ENCODE measurements around the gene GPR132. TPM values are rescaled to one million over a fixed set of nuclear protein-coding genes. Genes with fewer than 3 reads are reported as not detected.

GPR132 gene
- total RNA-seq, 1 donor from 2014 or later: 27.1 TPM

DNA sequence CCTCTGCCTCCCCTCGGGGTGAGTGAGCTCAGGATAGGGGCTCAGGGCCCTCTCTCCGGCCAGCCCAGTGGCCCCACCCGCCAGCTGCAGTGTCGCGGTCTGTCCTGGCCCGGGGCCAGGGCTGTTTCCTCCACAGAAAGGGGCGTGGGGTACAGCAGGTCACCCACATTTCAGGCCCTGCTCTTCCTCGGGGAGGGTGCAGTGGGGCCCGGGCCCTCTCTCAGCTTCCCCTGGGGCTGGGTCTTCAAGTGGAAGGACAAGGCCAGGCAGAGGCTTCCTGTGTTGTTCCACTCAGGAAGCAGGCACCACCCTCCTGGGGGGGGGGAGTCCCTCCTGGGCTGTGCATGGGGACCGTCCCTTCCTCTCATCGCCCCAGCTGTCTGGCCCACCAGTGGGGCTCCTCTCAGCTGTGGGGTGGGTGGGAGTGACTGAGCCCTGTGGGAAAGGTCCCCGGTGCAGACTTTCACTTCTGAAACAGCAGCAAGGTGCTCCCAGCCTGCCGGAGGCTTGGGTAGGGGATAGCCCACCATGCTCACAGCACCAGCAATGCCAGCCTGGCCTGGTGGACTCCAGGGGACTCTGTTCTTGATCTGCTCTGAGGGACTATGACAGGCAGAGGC lies 3.7 kb downstream of the GPR132 start:
- H3K27ac Mint-ChIP-seq: peak overlapping the region; percentile 89
- peak overlapping the region; percentile 87 for H3K4me3 Mint-ChIP-seq (ENCODE audit: low read depth)
- peaks cover 39% of the 10 kb centered on the region for H3K36me3 Mint-ChIP-seq (ENCODE audit: low read depth)
- H3K4me1 Mint-ChIP-seq (ENCODE audit: low read depth): peaks cover 48% of the 10 kb centered on the region
- no peaks in the 10 kb centered on the region for H3K9me3 Mint-ChIP-seq
- H3K27me3 Mint-ChIP-seq (ENCODE audit: low read depth): no peaks in the 10 kb centered on the region
- no peak for DNase-seq (ENCODE audit: low spot score)
- intact Hi-C loops (cut with micrococcal nuclease): loop anchor here (2.0 to 10.0 kb wide), 2 partner anchors 17 to 233 kb away; no protein-coding TSS in a partner anchor

DNA sequence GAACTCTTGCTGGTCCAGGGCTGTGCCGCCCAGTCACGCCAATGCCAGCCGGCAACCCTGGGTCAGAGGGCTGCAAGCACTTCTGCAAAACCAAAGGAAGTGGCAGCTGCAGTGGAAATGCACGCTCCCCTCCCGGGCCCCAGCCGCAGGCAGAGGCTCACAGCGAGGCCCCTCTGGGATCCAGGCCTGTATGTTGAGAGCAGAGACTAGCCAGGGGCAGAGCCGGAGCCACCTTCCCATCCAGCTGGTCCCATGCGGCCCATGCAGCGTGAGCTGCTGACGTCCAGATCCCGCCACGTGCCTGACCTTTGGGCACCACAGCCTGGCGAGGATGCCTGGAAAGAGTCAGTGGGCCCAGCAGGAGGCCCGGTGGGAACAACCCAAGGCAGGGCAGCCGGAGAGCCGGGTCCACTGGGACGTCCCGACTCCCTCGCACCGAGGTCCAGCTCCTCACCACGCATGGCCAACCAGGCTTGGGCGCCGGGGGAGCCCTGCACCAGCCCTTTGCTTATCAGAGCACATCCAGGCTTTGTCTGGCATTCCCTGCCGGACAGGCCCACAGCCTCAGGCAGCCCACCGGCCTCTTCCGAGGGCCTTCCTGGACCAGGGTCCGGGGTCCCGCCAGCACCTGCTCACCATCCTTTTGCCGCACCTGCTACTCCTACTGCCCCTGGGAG lies 4.3 kb downstream of the GPR132 start:
- DNase-seq (ENCODE audit: low spot score): no peak
- Mint-ChIP-seq H3K27me3 (ENCODE audit: low read depth) (no peaks in the 10 kb centered on the region), H3K27ac (peak overlapping the region; percentile 97), H3K36me3 (ENCODE audit: low read depth) (peaks cover 39% of the 10 kb centered on the region), H3K9me3 (no peaks in the 10 kb centered on the region), H3K4me1 (ENCODE audit: low read depth) (peaks cover 46% of the 10 kb centered on the region), H3K4me3 (ENCODE audit: low read depth) (peak overlapping the region; percentile 76)
- intact Hi-C loops (cut with micrococcal nuclease): loop anchor here (1.0 to 10.0 kb wide), 3 partner anchors 16 to 234 kb away; no protein-coding TSS in a partner anchor

DNA sequence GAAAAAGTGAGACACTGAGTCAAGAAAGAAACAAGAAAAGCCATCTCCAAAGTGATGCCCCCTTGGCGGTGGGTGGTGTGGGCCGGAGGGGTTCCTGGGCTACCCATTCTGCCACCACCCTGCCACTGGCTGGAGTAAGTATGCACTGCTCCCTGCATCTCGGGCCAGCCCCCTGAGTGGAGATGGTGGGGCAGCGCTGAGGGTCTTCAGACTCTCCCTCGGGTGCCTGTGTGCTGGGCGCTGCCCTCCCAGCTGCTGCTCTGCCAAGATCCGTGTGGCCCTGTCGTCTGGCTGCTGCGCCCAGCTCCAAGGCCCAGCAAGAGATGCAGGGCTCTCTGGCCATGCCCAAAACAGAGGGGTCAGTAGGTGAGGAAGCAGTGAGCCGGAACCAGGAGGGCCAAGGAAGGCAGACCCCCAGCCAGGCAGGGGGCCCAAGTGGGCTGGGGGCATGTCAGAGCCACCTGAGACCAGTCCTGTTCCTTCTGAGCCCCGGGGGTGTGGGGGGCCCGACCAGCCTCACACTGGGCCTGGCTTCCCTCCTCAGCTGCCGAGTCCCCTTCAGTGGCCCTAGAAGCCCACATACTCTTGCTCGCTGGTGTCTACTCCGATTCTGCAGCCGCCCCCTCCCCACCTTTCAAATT lies 5.2 kb downstream of the GPR132 start:
- H3K4me3 Mint-ChIP-seq (ENCODE audit: low read depth): peak overlapping the region; percentile 76
- peaks cover 46% of the 10 kb centered on the region for H3K4me1 Mint-ChIP-seq (ENCODE audit: low read depth)
- H3K27me3 Mint-ChIP-seq (ENCODE audit: low read depth): no peaks in the 10 kb centered on the region
- intact Hi-C loops (cut with micrococcal nuclease): loop anchor here (1.0 to 10.0 kb wide), 4 partner anchors 15 to 421 kb away; no protein-coding TSS in a partner anchor
- H3K27ac Mint-ChIP-seq: peak overlapping the region; percentile 97
- DNase-seq (ENCODE audit: low spot score): no peak
- peaks cover 45% of the 10 kb centered on the region for H3K36me3 Mint-ChIP-seq (ENCODE audit: low read depth)
- no peaks in the 10 kb centered on the region for H3K9me3 Mint-ChIP-seq

DNA sequence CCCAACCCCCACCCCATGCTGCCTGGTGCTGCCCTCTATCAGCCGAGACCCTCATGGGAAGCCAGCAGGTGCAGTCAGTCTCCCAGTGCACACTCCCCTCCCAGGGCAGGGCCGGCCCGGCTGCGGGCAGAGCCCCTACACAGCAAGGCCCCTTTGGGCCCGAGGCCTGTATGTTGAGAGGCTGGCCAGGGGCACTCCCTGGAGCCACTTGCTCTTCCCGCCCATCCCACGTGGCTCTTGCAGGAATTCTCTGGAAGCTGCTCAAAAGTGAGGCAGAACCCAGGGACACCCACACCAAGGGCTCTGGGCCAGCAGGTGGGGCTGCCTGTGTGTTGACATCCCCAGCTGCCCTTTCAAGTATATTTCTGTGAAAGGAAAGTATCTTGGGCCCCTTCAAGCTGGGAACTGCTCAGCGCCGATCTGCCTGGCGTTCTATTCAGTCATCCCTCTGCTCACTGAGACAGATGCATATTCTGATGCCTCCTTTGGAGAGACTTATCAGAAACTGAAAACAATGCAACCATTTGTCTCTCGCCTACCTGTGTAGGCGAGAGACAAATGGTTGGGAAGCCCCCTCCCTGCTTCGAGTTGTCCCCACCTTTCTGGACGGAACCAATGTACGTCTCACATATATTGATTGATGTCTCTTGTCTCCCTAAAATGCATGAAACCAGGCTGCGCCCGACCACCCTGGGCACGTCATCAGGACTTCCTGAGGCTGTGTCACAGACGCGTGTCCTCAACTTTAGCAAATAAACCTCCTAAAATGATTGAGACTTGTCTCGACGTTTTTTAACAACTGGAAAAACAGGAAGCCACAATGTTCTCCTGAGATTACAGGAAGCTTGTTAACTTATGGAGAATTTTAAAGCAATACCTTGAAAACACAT lies 6.0 kb downstream of the GPR132 start:
- H3K4me1 Mint-ChIP-seq (ENCODE audit: low read depth): peaks cover 41% of the 10 kb centered on the region
- peak overlapping the region; percentile 76 for H3K4me3 Mint-ChIP-seq (ENCODE audit: low read depth)
- intact Hi-C loops (cut with micrococcal nuclease): loop anchor here (2.0 kb wide), 1 partner anchor 422 kb away; no protein-coding TSS in a partner anchor
- no peak for DNase-seq (ENCODE audit: low spot score)
- no peaks in the 10 kb centered on the region for H3K9me3 Mint-ChIP-seq
- H3K27me3 Mint-ChIP-seq (ENCODE audit: low read depth): no peaks in the 10 kb centered on the region
- peaks cover 40% of the 10 kb centered on the region for H3K36me3 Mint-ChIP-seq (ENCODE audit: low read depth)
- H3K27ac Mint-ChIP-seq: peak overlapping the region; percentile 97

DNA sequence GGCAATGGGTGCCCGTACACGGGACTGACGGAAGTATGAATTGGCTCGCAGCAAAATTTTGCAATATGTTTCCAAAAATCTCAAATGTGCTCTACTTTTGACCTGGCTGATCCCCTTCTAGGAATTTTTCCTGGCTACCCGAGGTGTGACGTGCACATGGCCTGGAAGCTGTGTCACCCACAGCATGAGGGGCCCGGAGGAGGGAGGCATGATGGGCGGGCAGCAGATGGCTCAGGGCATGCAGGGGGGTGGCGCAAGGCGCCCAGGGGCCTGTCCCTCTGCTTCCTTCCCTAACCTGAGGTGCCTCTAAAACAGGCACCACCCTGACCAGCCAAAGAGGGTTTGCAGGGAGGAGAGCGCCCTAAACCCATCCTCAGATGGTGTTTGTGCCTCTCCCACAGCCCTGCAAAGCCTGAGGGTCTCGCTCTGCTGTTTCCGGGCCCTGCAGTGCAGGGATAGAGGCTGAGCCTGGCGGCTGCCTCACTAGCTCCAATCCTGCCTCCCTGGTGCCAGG lies 6.7 kb downstream of the GPR132 start:
- H3K4me3 Mint-ChIP-seq (ENCODE audit: low read depth): no peak overlapping the region
- peaks cover 38% of the 10 kb centered on the region for H3K4me1 Mint-ChIP-seq (ENCODE audit: low read depth)
- intact Hi-C loops (cut with micrococcal nuclease): loop anchor here (2.0 kb wide), 1 partner anchor 422 kb away; no protein-coding TSS in a partner anchor
- H3K27ac Mint-ChIP-seq: peak overlapping the region; percentile 97
- DNase-seq (ENCODE audit: low spot score): no peak
- no peaks in the 10 kb centered on the region for H3K9me3 Mint-ChIP-seq
- H3K36me3 Mint-ChIP-seq (ENCODE audit: low read depth): peaks cover 41% of the 10 kb centered on the region
- H3K27me3 Mint-ChIP-seq (ENCODE audit: low read depth): no peaks in the 10 kb centered on the region

DNA sequence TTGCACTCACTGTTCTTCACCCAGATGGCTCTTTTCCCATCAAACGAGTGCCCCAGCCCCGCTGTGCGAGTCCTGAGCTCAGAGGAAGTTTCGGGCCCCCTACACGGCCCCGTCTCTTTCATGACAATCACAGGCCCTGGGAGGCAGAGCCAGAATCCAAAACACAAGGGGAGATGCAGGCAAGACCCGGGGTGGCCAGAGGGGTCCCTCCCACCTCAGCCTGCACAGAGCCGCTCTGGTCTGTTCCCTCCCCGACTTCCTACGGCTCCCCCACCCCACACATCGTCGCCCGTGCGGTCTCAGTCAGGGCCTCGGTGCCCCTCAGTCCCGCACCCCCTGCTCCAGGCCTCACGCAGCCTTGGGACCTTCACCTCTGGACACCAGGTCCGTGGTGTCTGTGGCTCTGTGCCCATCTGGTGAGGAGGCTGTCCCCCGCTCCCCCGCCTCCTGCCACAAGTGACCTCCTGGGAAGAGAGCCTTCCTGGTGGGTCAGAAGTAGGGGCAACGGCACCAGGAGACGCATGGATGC lies 8.9 kb downstream of the GPR132 start:
- H3K27ac Mint-ChIP-seq: no peak overlapping the region
- H3K4me3 Mint-ChIP-seq (ENCODE audit: low read depth): no peak overlapping the region
- DNase-seq (ENCODE audit: low spot score): no peak
- peaks cover 26% of the 10 kb centered on the region for H3K4me1 Mint-ChIP-seq (ENCODE audit: low read depth)
- peaks cover 47% of the 10 kb centered on the region for H3K36me3 Mint-ChIP-seq (ENCODE audit: low read depth)
- no peaks in the 10 kb centered on the region for H3K27me3 Mint-ChIP-seq (ENCODE audit: low read depth)
- no peaks in the 10 kb centered on the region for H3K9me3 Mint-ChIP-seq
- intact Hi-C loops (cut with micrococcal nuclease): no loop called here

DNA sequence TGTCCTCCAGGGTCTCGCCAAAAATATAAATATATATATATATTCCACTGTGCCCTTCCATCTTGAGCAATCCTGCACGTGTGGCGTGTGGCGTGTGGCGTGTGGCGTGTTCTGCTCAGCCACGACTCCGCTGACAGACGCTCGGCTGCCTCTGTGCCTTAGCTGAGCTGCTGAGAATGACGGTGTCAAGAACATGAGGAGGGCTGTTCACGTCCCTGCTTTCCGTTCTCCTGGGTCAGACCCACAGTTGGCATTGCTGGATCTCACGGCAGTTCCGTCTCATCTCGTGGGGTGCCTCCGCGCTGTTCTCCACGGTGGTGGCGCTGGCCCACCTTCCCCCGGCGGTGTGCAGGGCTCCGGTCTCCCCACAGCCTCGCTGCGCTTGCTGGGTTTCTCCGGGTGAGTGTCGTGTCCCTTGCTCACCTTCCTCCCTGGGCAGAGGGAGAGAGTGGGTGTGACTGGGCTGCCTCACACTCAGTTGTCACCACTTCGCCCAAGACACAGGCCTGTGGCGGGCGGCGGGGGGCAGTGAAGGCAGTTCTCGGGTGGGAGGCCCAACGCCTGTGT lies 9.4 kb downstream of the GPR132 start:
- no peak overlapping the region for H3K27ac Mint-ChIP-seq
- no peak overlapping the region for H3K4me3 Mint-ChIP-seq (ENCODE audit: low read depth)
- DNase-seq (ENCODE audit: low spot score): no peak
- H3K36me3 Mint-ChIP-seq (ENCODE audit: low read depth): peaks cover 51% of the 10 kb centered on the region
- intact Hi-C loops (cut with micrococcal nuclease): no loop called here
- H3K9me3 Mint-ChIP-seq: no peaks in the 10 kb centered on the region
- no peaks in the 10 kb centered on the region for H3K27me3 Mint-ChIP-seq (ENCODE audit: low read depth)
- peaks cover 25% of the 10 kb centered on the region for H3K4me1 Mint-ChIP-seq (ENCODE audit: low read depth)

DNA sequence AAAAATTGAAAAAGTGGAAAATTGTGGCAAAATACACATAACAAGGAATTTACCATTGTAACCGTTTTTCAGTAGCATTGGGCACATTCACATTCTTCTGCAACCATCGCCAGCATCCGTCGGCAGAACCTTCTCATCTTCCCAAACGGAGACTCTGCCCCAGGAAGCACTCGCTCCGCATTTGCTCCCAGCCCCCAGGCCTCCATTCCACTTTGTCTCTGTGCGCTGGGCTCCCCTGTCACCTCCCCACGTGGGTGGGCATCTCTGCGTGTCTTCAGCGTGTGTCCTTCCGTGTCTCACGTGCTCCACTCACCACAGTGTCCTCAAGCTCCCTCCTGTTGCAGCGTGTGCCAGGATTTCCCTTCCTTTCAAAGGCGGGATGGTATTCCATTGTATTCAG lies 9.9 kb downstream of the GPR132 start:
- H3K9me3 Mint-ChIP-seq: no peaks in the 10 kb centered on the region
- H3K4me1 Mint-ChIP-seq (ENCODE audit: low read depth): peaks cover 20% of the 10 kb centered on the region
- intact Hi-C loops (cut with micrococcal nuclease): no loop called here
- no peak overlapping the region for H3K4me3 Mint-ChIP-seq (ENCODE audit: low read depth)
- H3K27ac Mint-ChIP-seq: no peak overlapping the region
- no peaks in the 10 kb centered on the region for H3K27me3 Mint-ChIP-seq (ENCODE audit: low read depth)
- H3K36me3 Mint-ChIP-seq (ENCODE audit: low read depth): peaks cover 47% of the 10 kb centered on the region
- DNase-seq (ENCODE audit: low spot score): no peak

DNA sequence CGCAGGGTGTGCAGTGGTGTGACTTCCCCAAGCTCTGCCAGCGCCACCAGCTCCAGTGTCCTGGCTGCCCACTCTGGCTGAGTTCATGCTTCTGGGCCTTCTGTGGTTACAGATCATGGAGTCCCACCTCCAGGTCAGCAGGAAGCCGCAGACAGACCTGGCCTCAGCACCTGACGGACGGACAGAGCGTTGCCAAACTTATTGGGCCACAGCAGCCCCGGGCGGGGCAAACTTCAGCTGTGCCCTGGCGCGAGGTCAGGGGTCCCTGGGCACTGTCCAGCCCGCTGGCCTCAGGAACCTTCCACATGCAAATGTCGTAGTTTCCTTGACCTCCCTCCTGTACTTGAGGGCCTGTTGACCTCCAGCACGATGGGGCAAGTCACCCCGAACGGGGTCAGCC lies 11.2 kb downstream of the GPR132 start:
- no peaks in the 10 kb centered on the region for H3K27me3 Mint-ChIP-seq (ENCODE audit: low read depth)
- DNase-seq (ENCODE audit: low spot score): no peak
- no peak overlapping the region for H3K27ac Mint-ChIP-seq
- H3K9me3 Mint-ChIP-seq: no peaks in the 10 kb centered on the region
- no peak overlapping the region for H3K4me3 Mint-ChIP-seq (ENCODE audit: low read depth)
- H3K4me1 Mint-ChIP-seq (ENCODE audit: low read depth): peaks cover 9% of the 10 kb centered on the region
- intact Hi-C loops (cut with micrococcal nuclease): no loop called here
- H3K36me3 Mint-ChIP-seq (ENCODE audit: low read depth): peaks cover 45% of the 10 kb centered on the region

DNA sequence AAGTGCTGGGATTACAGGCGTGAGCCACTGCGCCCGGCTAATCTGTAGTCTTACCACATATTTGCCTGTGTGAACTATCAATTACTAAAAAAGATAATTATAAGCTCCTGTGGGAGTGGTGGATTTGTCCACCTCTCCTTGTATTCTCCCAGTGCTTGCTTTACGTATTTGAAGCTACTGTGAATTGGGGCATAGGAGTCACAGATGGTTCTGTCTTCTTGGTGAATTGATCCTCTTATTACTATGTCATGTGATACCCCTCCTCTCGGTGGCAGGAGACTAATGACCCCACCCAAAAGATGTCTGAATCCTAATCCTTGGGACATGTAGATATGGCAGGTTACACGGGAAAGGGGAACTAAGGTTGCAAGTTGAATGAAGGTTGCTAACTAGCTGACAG lies 11.8 kb downstream of the GPR132 start:
- no peak for DNase-seq (ENCODE audit: low spot score)
- intact Hi-C loops (cut with micrococcal nuclease): no loop called here
- H3K27ac Mint-ChIP-seq: no peak overlapping the region
- H3K27me3 Mint-ChIP-seq (ENCODE audit: low read depth): no peaks in the 10 kb centered on the region
- H3K9me3 Mint-ChIP-seq: no peaks in the 10 kb centered on the region
- no peak overlapping the region for H3K4me3 Mint-ChIP-seq (ENCODE audit: low read depth)
- H3K4me1 Mint-ChIP-seq (ENCODE audit: low read depth): peaks cover 7% of the 10 kb centered on the region
- peaks cover 44% of the 10 kb centered on the region for H3K36me3 Mint-ChIP-seq (ENCODE audit: low read depth)

DNA sequence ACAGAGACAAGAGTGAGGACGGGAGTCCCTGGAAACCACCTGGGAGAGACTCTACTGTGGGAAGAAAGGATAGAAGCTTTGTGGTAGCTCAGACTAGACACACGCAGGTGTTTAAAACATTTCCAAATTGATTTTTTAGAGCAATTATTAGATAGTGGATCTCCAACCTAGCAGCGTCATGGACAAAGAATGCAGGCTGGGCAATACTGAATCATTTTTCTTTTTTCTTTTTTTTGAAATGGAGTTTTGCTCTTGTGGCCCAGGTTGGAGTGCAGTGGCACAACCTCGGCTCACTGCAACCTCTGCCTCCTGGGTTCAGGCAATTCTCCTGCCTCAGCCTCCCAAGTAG lies 13.1 kb downstream of the GPR132 start:
- Mint-ChIP-seq H3K9me3 (no peaks in the 10 kb centered on the region), H3K27ac (no peak overlapping the region), H3K27me3 (ENCODE audit: low read depth) (no peaks in the 10 kb centered on the region), H3K36me3 (ENCODE audit: low read depth) (peaks cover 39% of the 10 kb centered on the region), H3K4me1 (ENCODE audit: low read depth) (peaks cover 3% of the 10 kb centered on the region), H3K4me3 (ENCODE audit: low read depth) (no peak overlapping the region)
- no peak for DNase-seq (ENCODE audit: low spot score)
- intact Hi-C loops (cut with micrococcal nuclease): no loop called here

Data from activated T-helper 2 cell treated with anti-CD3 and anti-CD28 coated beads, Interferon-gamma antibody, Interleukin-2, Interleukin-4, amounts not matched to agents 10 μg/mL and 5 μg/mL and 100 μg/mL, durations not matched to agents 14 hours and 24 hours and 36 hours (primary cell).